GM18507 (cell line): Measurements from ENCODE around the gene ALKBH3.

Experiments
- DNase-seq: peaks from one replicate; pipeline ENCODE4 v3.0.0; 2011; ENCODE audit warnings: low read depth; ENCODE audit not compliant: insufficient read length; ENCODE audit errors: extremely low spot score
- FAIRE-seq: peaks from 2 replicates; lab custom pipeline; 2011; peaks lifted over from hg19 to GRCh38; lab: Jason Lieb, UNC

The ALKBH3 gene

GRCh38 chr11:43880640-43881159, at the start of gene ALKBH3:
TSS of gene ALKBH3 (plus strand) at chr11:43880831. CDS start at chr11:43882653, 1,822 bp downstream.
- FAIRE-seq (peak; percentile 95), DNase-seq (peak; percentile 75)

DNA sequence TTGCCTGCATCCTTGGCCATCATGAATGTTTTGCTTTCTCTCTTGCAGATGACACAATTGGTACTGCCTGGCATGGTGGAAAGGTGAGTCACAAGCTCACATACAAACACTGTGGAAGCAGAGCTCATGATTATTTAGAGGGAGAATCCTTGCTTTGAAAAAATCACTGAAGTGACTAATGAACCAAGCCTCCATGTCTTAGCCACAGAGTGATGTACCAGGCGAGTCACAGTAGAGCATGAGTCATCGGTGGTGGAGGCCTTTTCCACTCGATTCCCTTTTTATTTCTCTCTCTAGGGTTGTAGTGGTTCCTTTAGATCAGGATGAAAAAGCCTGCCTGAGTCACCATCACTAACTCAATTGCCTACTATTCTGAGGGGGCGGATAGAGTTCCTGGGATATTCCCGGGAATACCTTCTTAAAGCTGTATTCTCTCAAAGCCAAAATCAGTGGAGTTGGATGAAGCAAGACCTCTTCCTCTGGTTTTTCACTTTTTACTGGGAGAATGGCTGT, 49.6 kb upstream of the ALKBH3 start:
- no peak for FAIRE-seq
- DNase-seq: no peak

- no peak for DNase-seq
- no peak for FAIRE-seq
Observed at GRCh38 chr11:43832536-43832935, 48.1 kb upstream of the ALKBH3 start.

- FAIRE-seq (no peak), DNase-seq (no peak)
Observed at GRCh38 chr11:43833657-43834073, 47.0 kb upstream of the ALKBH3 start.

DNA sequence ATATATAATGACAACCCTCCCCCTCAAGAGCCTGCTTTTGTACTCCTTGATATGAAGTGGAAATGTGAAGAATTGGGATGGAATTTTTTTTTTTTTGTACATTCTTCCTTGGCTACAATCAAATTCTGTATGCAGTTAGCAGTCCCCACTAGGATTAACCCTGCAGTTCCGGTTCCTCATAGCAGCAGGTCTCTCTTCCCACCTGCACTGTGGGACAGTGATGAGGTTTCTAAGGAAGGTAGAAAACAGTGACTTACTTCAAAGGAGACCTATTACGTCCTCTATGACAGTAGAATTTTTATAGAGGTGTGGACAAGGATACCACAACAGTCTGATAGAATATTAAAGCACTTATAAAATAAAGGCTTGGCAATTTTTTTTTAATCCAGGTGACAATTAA, 46.3 kb upstream of the ALKBH3 start:
- DNase-seq: no peak
- FAIRE-seq: no peak

DNA sequence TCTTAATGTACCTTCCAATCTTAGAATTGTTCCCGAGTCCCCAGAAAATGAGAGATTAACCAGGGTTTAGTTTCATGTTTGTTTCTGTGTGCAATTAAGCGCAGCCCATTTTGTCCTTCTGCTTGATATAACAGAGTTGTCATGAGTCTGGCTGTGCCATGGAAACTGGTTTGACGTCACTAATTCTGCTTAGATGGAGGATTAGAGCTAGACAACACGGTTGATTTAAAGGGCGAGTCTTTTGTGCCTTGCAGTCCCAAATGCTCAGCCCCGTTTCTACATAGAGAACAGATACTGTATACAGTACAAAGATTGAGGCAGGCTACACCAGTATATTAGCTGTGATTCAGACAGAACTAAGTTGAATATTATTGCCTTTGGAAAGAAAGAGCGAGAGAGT, 45.5 kb upstream of the ALKBH3 start:
- DNase-seq (no peak), FAIRE-seq (no peak)

- FAIRE-seq: no peak
- DNase-seq: no peak
Observed at GRCh38 chr11:43837879-43838278, 42.8 kb upstream of the ALKBH3 start.

- DNase-seq (no peak), FAIRE-seq (no peak)
Observed at GRCh38 chr11:43842021-43842420, 38.6 kb upstream of the ALKBH3 start.

- FAIRE-seq (no peak), DNase-seq (no peak)
Observed at GRCh38 chr11:43845816-43846215, 34.8 kb upstream of the ALKBH3 start.

DNA sequence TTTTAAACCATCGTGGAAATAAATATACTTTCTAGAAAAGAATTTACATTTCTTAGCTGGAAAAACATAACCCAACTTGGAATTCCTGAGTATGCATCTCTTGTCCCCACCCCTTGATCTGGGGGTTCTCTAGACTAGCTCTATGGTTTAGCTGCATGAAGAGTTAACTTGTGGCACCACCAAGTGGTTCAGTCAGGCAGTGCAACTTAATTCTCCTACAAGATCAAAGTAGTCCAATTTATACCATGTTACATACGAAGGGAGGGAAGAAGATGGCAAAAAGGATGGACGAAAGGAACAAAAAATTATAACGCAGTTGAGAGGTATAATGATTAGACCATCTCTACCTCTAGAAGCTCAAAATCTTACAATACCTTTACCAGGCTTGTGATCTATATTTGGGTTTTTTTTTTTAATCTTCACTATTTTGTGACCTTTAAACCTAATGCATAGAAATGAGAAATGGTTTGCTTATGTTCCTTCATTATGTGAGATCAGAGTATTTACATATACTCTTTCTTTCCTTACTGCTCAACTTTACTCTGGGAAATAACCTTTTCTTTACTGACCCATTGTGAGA, 28.5 kb upstream of the ALKBH3 start:
- FAIRE-seq: peak; percentile 90

GRCh38 chr11:43853781-43854180, 26.9 kb upstream of the ALKBH3 start:
- DNase-seq (no peak), FAIRE-seq (no peak)

More for the DNA sequence above, 28.5 kb upstream of the ALKBH3 start:
- peak; percentile 35 for DNase-seq

DNA sequence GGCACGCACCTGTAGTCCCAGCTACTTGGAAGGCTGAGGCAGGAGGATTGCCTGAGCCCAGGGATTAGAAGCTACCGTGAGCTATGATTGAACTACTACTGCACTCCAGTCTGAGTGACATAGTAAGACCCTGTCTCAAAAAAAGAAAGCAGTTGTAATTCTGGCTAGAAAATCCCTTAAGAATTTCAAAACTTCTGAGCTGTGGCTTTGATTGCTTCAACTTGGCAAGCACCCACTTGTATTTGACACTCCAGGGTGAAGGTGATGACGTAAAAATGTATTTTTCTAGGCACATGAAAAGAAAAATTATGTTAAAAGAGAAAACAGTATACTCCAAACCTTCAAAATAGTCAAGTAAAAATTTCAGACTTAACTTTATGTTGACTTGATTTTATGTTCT, 23.6 kb upstream of the ALKBH3 start:
- FAIRE-seq (no peak), DNase-seq (no peak)

- DNase-seq (no peak), FAIRE-seq (no peak)
Observed at GRCh38 chr11:43861141-43861540, 19.5 kb upstream of the ALKBH3 start.

DNA sequence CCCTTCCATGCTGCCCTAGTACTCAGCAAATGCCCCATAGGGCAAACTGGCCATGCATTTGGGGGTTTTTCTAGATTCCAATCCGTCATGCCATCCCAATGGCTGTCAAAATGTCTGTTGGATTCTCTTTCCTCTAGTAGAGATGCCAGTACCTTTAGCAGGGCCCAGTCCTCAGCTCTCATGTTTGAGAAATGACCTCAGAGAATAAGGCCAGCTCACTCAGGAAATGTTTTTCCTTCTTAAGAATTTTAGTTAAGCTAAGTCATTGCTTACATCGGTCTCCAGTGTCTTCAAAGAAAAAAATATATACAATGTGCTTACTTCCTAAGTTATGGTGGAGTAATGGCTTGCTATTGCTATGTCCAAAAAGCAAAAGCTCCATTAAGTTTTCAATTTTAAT, 14.1 kb upstream of the ALKBH3 start:
- no peak for FAIRE-seq
- DNase-seq: no peak

GRCh38 chr11:43866969-43867368, 13.7 kb upstream of the ALKBH3 start:
- FAIRE-seq: no peak
- no peak for DNase-seq

- peak; percentile 98 for FAIRE-seq
- peak; percentile 72 for DNase-seq
Observed at GRCh38 chr11:43868852-43869567, 11.6 kb upstream of the ALKBH3 start.

GRCh38 chr11:43871051-43871450, 9.6 kb upstream of the ALKBH3 start:
- no peak for DNase-seq
- FAIRE-seq: no peak

GRCh38 chr11:43872995-43873394, 7.6 kb upstream of the ALKBH3 start:
- DNase-seq (no peak), FAIRE-seq (no peak)

GRCh38 chr11:43874078-43874477, 6.6 kb upstream of the ALKBH3 start:
- no peak for DNase-seq
- no peak for FAIRE-seq

- DNase-seq (no peak), FAIRE-seq (peak; percentile 81)
Observed at GRCh38 chr11:43874738-43875137, 5.9 kb upstream of the ALKBH3 start.
